Measurements from ENCODE around the gene PPHLN1. TPM values are rescaled to one million over a fixed set of nuclear protein-coding genes. Genes with fewer than 3 reads are reported as not detected.
A peak's percentile ranks its signal among the peaks of the same experiment; 100 is the strongest.

The PPHLN1 gene, protein sequence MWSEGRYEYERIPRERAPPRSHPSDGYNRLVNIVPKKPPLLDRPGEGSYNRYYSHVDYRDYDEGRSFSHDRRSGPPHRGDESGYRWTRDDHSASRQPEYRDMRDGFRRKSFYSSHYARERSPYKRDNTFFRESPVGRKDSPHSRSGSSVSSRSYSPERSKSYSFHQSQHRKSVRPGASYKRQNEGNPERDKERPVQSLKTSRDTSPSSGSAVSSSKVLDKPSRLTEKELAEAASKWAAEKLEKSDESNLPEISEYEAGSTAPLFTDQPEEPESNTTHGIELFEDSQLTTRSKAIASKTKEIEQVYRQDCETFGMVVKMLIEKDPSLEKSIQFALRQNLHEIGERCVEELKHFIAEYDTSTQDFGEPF
- 50.3 TPM for total RNA-seq (ENCODE audit: unreplicated experiment)
- long read RNA-seq, partial matches to known transcripts, result 5 of 14 reads
- long read RNA-seq, other reads (novel, unspliced or antisense), result 7 of 14 reads

DNA sequence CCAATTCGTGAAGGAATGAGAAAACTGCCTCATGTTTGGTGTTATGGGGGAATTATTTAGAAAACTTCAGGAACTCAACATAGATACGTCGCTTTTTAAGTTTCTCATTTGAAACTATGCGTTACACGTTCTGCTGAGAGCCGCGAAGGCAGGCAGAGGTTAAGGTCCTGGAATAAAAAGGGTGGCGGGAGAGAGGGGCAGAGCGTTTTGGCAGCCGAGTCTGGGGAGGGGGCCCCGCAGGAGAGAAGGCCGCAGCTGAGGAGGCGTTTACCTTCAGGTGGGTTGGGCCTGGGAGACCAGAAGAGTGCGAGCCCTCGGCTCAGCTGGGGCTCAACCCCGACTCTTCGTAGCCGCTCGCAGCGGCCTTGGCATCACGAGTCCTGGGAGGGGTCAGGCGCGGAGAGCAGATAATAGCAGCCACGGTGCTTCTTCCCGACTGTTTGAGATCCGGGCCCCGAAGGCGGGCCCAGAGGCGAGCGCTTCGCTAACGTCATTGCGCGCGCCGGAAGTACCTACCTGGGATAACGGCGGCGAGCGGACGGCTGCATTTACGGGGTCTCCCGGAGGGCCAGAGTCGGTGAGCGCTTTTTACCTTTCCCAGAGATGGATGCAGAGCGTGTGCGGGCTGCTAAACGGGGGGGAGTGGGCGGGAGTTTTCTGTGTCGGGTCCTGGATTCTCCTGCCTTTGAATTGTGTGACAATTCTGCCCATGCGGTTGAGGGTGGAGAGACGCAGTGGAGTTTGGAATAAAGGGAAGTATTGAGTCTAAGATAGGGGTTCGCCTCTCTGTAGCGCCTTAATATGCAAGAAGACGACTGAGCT lies at the start of gene PPHLN1, which contains the start of gene ZCRB1:
Gene PPHLN1, plus strand, starts transcription at position 515 of the 822 bp plus-strand sequence. CDS start 9,736 bp downstream, outside the sequence.
Gene ZCRB1, minus strand, starts transcription at position 442 of the 822 bp plus-strand sequence. CDS start 1,992 bp downstream, outside the sequence.
- H3K4me1 Mint-ChIP-seq (ENCODE audit: unreplicated experiment), result peaks cover 19% of the 10 kb centered on the region
- DNase-seq (ENCODE audit: low spot score), result peak; percentile 68
- TF ChIP-seq, protein P1, sequence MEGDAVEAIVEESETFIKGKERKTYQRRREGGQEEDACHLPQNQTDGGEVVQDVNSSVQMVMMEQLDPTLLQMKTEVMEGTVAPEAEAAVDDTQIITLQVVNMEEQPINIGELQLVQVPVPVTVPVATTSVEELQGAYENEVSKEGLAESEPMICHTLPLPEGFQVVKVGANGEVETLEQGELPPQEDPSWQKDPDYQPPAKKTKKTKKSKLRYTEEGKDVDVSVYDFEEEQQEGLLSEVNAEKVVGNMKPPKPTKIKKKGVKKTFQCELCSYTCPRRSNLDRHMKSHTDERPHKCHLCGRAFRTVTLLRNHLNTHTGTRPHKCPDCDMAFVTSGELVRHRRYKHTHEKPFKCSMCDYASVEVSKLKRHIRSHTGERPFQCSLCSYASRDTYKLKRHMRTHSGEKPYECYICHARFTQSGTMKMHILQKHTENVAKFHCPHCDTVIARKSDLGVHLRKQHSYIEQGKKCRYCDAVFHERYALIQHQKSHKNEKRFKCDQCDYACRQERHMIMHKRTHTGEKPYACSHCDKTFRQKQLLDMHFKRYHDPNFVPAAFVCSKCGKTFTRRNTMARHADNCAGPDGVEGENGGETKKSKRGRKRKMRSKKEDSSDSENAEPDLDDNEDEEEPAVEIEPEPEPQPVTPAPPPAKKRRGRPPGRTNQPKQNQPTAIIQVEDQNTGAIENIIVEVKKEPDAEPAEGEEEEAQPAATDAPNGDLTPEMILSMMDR (IDR thresholded peaks at IDR 0.05; ENCODE audit: unreplicated experiment), result no peak
- H3K4me3 Mint-ChIP-seq (ENCODE audit: unreplicated experiment), result peak within 1 kb of the TSS; percentile 97
- H3K9me3 Mint-ChIP-seq (ENCODE audit: unreplicated experiment), result no peaks in the 10 kb centered on the region
- H3K27me3 Mint-ChIP-seq (ENCODE audit: unreplicated experiment), result peaks cover 8% of the 10 kb centered on the region
- H3K36me3 Mint-ChIP-seq (ENCODE audit: low read depth, unreplicated experiment), result no peaks in the 10 kb centered on the region
- H3K27ac Mint-ChIP-seq (ENCODE audit: unreplicated experiment), result peak within 1 kb of the TSS; percentile 88

DNA sequence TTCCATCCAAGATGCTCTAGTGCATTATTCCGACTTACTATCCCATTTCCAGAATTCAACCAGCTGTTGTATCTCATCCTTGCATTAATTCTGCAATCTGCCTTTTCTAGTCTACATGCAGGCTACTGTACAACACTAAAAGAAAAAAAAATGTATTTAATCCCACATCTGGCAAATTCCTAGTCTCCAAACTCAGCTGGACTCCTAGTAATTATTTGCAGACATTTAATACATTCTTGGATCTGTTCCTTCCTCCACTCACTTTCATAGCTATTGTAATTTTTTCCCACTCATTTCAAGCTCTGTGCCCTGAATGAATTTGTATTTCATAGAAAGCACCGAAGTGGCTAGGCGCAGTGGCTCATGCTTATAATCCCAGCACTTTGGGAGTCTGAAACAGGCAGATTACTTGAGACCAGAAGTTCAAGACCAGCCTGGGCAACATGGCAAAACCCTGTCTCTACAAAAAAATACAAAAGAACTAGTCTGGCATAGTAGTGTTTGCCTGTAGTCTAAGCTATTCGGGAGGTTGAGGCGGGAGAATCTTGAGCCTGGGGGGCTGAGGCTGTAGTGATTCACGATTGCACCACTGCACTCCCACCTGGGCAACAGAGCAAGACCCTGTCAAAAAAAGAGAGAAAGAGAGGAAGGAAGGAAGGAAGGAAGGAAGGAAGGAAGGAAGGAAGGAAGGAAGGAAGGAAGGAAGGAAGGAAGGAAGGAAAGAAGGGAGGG lies 48.4 kb upstream of the PPHLN1 start:
- peaks cover 2% of the 10 kb centered on the region for H3K27me3 Mint-ChIP-seq (ENCODE audit: unreplicated experiment)
- no peaks in the 10 kb centered on the region for H3K9me3 Mint-ChIP-seq (ENCODE audit: unreplicated experiment)
- H3K4me1 Mint-ChIP-seq (ENCODE audit: unreplicated experiment), result no peaks in the 10 kb centered on the region
- TF ChIP-seq, protein P1 (IDR thresholded peaks at IDR 0.05; ENCODE audit: unreplicated experiment), result no peak
- H3K36me3 Mint-ChIP-seq (ENCODE audit: low read depth, unreplicated experiment), result peaks cover 3% of the 10 kb centered on the region
- H3K4me3 Mint-ChIP-seq (ENCODE audit: unreplicated experiment), result no peak overlapping the region
- DNase-seq (ENCODE audit: low spot score), result no peak
- no peak overlapping the region for H3K27ac Mint-ChIP-seq (ENCODE audit: unreplicated experiment)

DNA sequence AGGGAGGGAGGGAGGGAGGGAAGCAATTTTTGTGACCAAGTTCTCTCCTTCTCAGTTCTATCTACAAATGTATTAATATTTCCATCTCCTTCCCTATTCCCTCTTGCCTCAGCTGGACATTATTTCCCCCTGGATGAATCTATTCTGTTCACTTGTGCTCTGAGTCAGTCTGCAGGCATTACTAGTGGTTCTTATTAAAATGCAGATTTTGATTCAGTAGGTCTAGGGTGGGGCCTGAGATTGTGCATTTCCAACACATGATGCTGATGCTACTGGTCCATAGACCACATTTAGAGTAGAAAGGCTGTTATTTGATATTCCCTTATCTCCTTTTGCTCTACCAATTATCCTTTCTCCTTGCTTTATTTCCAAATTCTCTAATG lies 47.8 kb upstream of the PPHLN1 start:
- Mint-ChIP-seq H3K36me3 (ENCODE audit: low read depth, unreplicated experiment) (no peaks in the 10 kb centered on the region), H3K27ac (ENCODE audit: unreplicated experiment) (no peak overlapping the region), H3K4me1 (ENCODE audit: unreplicated experiment) (no peaks in the 10 kb centered on the region), H3K27me3 (ENCODE audit: unreplicated experiment) (peaks cover 2% of the 10 kb centered on the region), H3K4me3 (ENCODE audit: unreplicated experiment) (no peak overlapping the region), H3K9me3 (ENCODE audit: unreplicated experiment) (no peaks in the 10 kb centered on the region)
- no peak for DNase-seq (ENCODE audit: low spot score)
- TF ChIP-seq, protein P1 (IDR thresholded peaks at IDR 0.05; ENCODE audit: unreplicated experiment), result no peak

DNA sequence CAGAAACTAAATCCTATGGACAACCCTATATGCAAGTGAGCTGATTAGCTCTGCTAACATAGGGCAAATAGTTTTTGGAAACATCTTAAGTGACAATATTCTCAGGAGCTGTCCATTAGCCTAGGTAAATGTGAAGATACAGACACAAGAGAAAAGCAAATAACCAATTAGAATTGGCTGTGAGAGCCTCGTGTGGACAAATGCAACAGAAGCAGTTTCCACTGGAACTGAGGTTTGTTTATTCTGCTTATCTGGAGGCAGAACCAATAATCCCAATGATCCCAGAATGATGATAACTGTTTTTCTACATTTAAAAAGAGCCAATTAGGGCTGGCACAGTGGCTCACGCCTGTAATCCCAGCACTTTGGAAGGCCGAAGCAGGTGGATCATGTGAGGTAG lies 44.7 kb upstream of the PPHLN1 start:
- Mint-ChIP-seq H3K27me3 (ENCODE audit: unreplicated experiment) (peaks cover 2% of the 10 kb centered on the region), H3K36me3 (ENCODE audit: low read depth, unreplicated experiment) (no peaks in the 10 kb centered on the region), H3K4me3 (ENCODE audit: unreplicated experiment) (no peak overlapping the region), H3K4me1 (ENCODE audit: unreplicated experiment) (no peaks in the 10 kb centered on the region), H3K27ac (ENCODE audit: unreplicated experiment) (no peak overlapping the region), H3K9me3 (ENCODE audit: unreplicated experiment) (no peaks in the 10 kb centered on the region)
- TF ChIP-seq, protein P1 (IDR thresholded peaks at IDR 0.05; ENCODE audit: unreplicated experiment), result no peak
- no peak for DNase-seq (ENCODE audit: low spot score)

All from endothelial cell (in vitro differentiated cells).